AG04450 (cell line): ENCODE data around the gene HOXB6. TPM values are rescaled to one million over a fixed set of nuclear protein-coding genes. Genes with fewer than 3 reads are reported as not detected.

Experiments used
- CTCF ChIA-PET: fragments of 300-600, 350-600 bp; formaldehyde crosslinking; extraction: SDS; loops from one replicate; lab custom pipeline; 2022; ENCODE audit warnings: antibody characterized with exemption, inconsistent platforms; lab: Charles Lee
- POLR2A ChIA-PET: fragments of 350-600 bp; formaldehyde crosslinking; extraction: SDS; loops from one replicate; lab custom pipeline; 2021; ENCODE audit warnings: antibody characterized with exemption, inconsistent platforms; lab: Yijun Ruan, JAX
- DNase-seq: peaks from one replicate; pipeline ENCODE4 v3.0.0-alpha.2; 2011; ENCODE audit warnings: low read depth, low spot score
- H3K27ac ChIP-seq: one replicate; pipeline ENCODE4 v1.5.1; 2012; ENCODE audit warnings: low read depth, low read length, control low read depth
- H3K27me3 ChIP-seq: one replicate; pipeline ENCODE4 v1.6.0; 2012; ENCODE audit warnings: low read length; ENCODE audit not compliant: control insufficient read depth, insufficient read depth
- H3K4me3 ChIP-seq: 2 replicates; pipeline ENCODE4 v1.5.1; 2011; ENCODE audit warnings: mild to moderate bottlenecking, low read depth, low read length, control low read depth
- H3K9me3 ChIP-seq: 2 replicates; pipeline ENCODE4 v1.5.1; 2012; ENCODE audit warnings: low read length; ENCODE audit not compliant: control insufficient read depth, insufficient read depth
- CTCF ChIP-seq: IDR thresholded peaks from 2 replicates; pipeline ENCODE4 v1.5.1; 2011; ENCODE audit warnings: low read depth, low read length, control low read depth, inconsistent platforms
- polyA plus RNA-seq: library from polyadenylated mRNA; depleted of rRNA; stranded (reverse); fragments of >200 nt; gene quantifications from 2 replicates; pipeline ENCODE4 v1.2.3, GENCODE V29; 2011

The HOXB6 gene
- polyA plus RNA-seq, 1 experiment, result 15.4 TPM

- ChIA-PET POLR2A (interaction anchor here (0.6 to 2.3 kb wide), 5 partner anchors 9 to 240 kb away, joined by 3 to 10 read pairs (median 6); no protein-coding TSS in a partner anchor), CTCF (interaction anchor here (0.5 to 4.8 kb wide), 11 partner anchors 13 to 567 kb away, joined by 3 to 53 read pairs (median 5); no protein-coding TSS in a partner anchor)
- no peak for TF ChIP-seq CTCF
- Histone ChIP-seq H3K27ac (peak overlapping the region; percentile 97), H3K27me3 (no peaks in the 10 kb centered on the region), H3K9me3 (no peaks in the 10 kb centered on the region; the same call in 1 of the 2 replicates), H3K4me3 (peak overlapping the region; percentile 89)
- DNase-seq, result no peak
Measured at GRCh38 chr17:48592057-48592514, 12.7 kb downstream of the HOXB6 start.

GRCh38 chr17:48591255-48592056 is 13.3 kb downstream of the HOXB6 start:
- no peak for TF ChIP-seq CTCF

GRCh38 chr17:48590607-48591161 is 14.1 kb downstream of the HOXB6 start:
- ChIA-PET CTCF (interaction anchor here (0.6 to 1.9 kb wide), 5 partner anchors 18 to 283 kb away, joined by 3 to 11 read pairs (median 3); no protein-coding TSS in a partner anchor), POLR2A (interaction anchor here (0.7 to 1.0 kb wide), 3 partner anchors 10 to 33 kb away, joined by 3 to 10 read pairs (median 3); no protein-coding TSS in a partner anchor)
- Histone ChIP-seq H3K27me3 (no peaks in the 10 kb centered on the region), H3K4me3 (peak overlapping the region; percentile 89), H3K9me3 (no peaks in the 10 kb centered on the region; the same call in 1 of the 2 replicates), H3K27ac (peak overlapping the region; percentile 97)
- no peak for DNase-seq
- no peak for TF ChIP-seq CTCF

More at GRCh38 chr17:48591255-48592056, 13.3 kb downstream of the HOXB6 start:
- Histone ChIP-seq H3K27me3 (no peaks in the 10 kb centered on the region), H3K27ac (peak overlapping the region; percentile 97), H3K9me3 (no peaks in the 10 kb centered on the region; the same call in 1 of the 2 replicates), H3K4me3 (peak overlapping the region; percentile 89)
- POLR2A ChIA-PET, result interaction anchor here (0.7 to 2.3 kb wide), 5 partner anchors 9 to 50 kb away, joined by 3 to 5 read pairs (median 3); no protein-coding TSS in a partner anchor
- CTCF ChIA-PET, result interaction anchor here (0.9 to 1.9 kb wide), 7 partner anchors 19 to 438 kb away, joined by 3 to 11 read pairs (median 5); no protein-coding TSS in a partner anchor
- DNase-seq, result no peak

- no peaks in the 10 kb centered on the region for H3K27me3 ChIP-seq
- ChIA-PET CTCF (interaction anchor here (0.6 to 1.9 kb wide), 4 partner anchors 18 to 254 kb away, joined by 3 to 11 read pairs (median 7); no protein-coding TSS in a partner anchor), POLR2A (interaction anchor here (0.7 to 0.9 kb wide), 2 partner anchors 32 to 48 kb away, joined by 5 to 10 read pairs; no protein-coding TSS in a partner anchor)
- no peak for TF ChIP-seq CTCF
- no peaks in the 10 kb centered on the region; the same call in 1 of the 2 replicates for H3K9me3 ChIP-seq
- no peak for DNase-seq
- H3K4me3 ChIP-seq, result peak within 1 kb of the TSS; percentile 89
- H3K27ac ChIP-seq, result peak within 1 kb of the TSS; percentile 97
Measured at GRCh38 chr17:48589831-48590606, 14.8 kb downstream of the HOXB6 start, which contains the start of gene HOXB3. HOXB3 (minus strand) TSS chr17:48590241; CDS start chr17:48552474, 37,767 bp downstream.
